HG03039 (cell line): ENCODE results near the gene ACTL8.

Experiments
- ATAC-seq: cut with Tn5 transposase; IDR thresholded peaks from one replicate; pipeline ENCODE4 v1.9.1; 2021; ENCODE audit warnings: mild to moderate bottlenecking, moderate library complexity; ENCODE audit not compliant: unreplicated experiment

ACTL8 gene

GRCh38 chr1:17755120-17755519, at the start of gene ACTL8:
ACTL8 (plus strand) TSS chr1:17755333; CDS start chr1:17823009, 67,676 bp downstream.
- no peak for ATAC-seq

- ATAC-seq = no peak
Measured at GRCh38 chr1:17706445-17706844, 48.7 kb upstream of the ACTL8 start.

- no peak for ATAC-seq
Measured at GRCh38 chr1:17709981-17710380, 45.2 kb upstream of the ACTL8 start.

- ATAC-seq = no peak
Measured at GRCh38 chr1:17710889-17711576, 44.1 kb upstream of the ACTL8 start.

- ATAC-seq = no peak
Measured at GRCh38 chr1:17711577-17711910, 43.6 kb upstream of the ACTL8 start.

GRCh38 chr1:17711941-17712340, 43.2 kb upstream of the ACTL8 start:
- no peak for ATAC-seq

GRCh38 chr1:17713993-17714392, 41.1 kb upstream of the ACTL8 start:
- no peak for ATAC-seq

GRCh38 chr1:17717594-17718535, 37.3 kb upstream of the ACTL8 start:
- ATAC-seq = no peak

GRCh38 chr1:17719874-17720273, 35.3 kb upstream of the ACTL8 start:
- ATAC-seq = no peak

GRCh38 chr1:17721444-17721843, 33.7 kb upstream of the ACTL8 start:
- ATAC-seq = no peak

- no peak for ATAC-seq
Measured at GRCh38 chr1:17723684-17724083, 31.4 kb upstream of the ACTL8 start.

GRCh38 chr1:17724150-17724549, 31.0 kb upstream of the ACTL8 start:
- ATAC-seq = no peak

- ATAC-seq = no peak
Measured at GRCh38 chr1:17725084-17725719, 29.9 kb upstream of the ACTL8 start.

GRCh38 chr1:17725811-17726582, 29.1 kb upstream of the ACTL8 start:
- ATAC-seq = no peak

GRCh38 chr1:17728123-17728712, 26.9 kb upstream of the ACTL8 start:
- ATAC-seq = no peak

- ATAC-seq = no peak
Measured at GRCh38 chr1:17729248-17729647, 25.9 kb upstream of the ACTL8 start.

GRCh38 chr1:17729909-17730308, 25.2 kb upstream of the ACTL8 start:
- no peak for ATAC-seq

GRCh38 chr1:17731460-17731859, 23.7 kb upstream of the ACTL8 start:
- ATAC-seq = no peak

- ATAC-seq = no peak
Measured at GRCh38 chr1:17732475-17732874, 22.7 kb upstream of the ACTL8 start.

GRCh38 chr1:17733661-17734060, 21.5 kb upstream of the ACTL8 start:
- no peak for ATAC-seq

- ATAC-seq = no peak
Measured at GRCh38 chr1:17734609-17735008, 20.5 kb upstream of the ACTL8 start.
